Heart left ventricle (tissue), 16 donors: ENCODE data around the gene HCN2. TPM values are rescaled to one million over a fixed set of nuclear protein-coding genes. Genes with fewer than 3 reads are reported as not detected.

Experiments
- ATAC-seq, 4 donors: fragments of 200-7000 bp; cut with Tn5 transposase; one replicate each; pipeline ENCODE4 v1.9.1; 2020 to 2022; ENCODE audit warnings: moderate library complexity in 4 of 4, mild to moderate bottlenecking in 3 of 4, moderate number of reproducible peaks in 1 of 4
- DNase-seq, 5 donors: peaks; one replicate each; pipeline ENCODE4 v3.0.0-alpha.2; 2020
- H3K27ac ChIP-seq, 12 donors: fragments of 200-600 bp; sonication (generic) in 4 of 12; one replicate each; pipeline versions ENCODE4 v1.5.0 to v1.8.0; 2016 to 2022; ENCODE audit warnings: mild to moderate bottlenecking in 2 of 12
- H3K27me3 ChIP-seq, 9 donors: fragments of 200-600 bp; sonication (generic) in 2 of 9; one replicate each; pipeline versions ENCODE4 v1.5.1 to v1.8.0; 2016 to 2022; ENCODE audit warnings: mild to moderate bottlenecking in 3 of 9
- H3K36me3 ChIP-seq, 9 donors: fragments of 200-600 bp; sonication (generic) in 2 of 9; one replicate each; pipeline versions ENCODE4 v1.5.0 to v1.8.0; 2018 to 2022; ENCODE audit warnings: mild to moderate bottlenecking in 2 of 9
- H3K4me1 ChIP-seq, 12 donors: fragments of 200-600 bp; sonication (generic) in 4 of 12; one replicate each; pipeline versions ENCODE4 v1.5.0 to v1.8.0; 2016 to 2022; ENCODE audit warnings: mild to moderate bottlenecking in 3 of 12
- H3K4me3 ChIP-seq, 12 donors: fragments of 200-600 bp; sonication (generic) in 4 of 12; one replicate each; pipeline versions ENCODE4 v1.5.0 to v1.8.0; 2017 to 2022; ENCODE audit warnings: mild to moderate bottlenecking in 9 of 12, moderate library complexity in 4 of 12
- H3K9me3 ChIP-seq, 12 donors: fragments of 200-600 bp; sonication (generic) in 4 of 12; one replicate each; pipeline versions ENCODE4 v1.5.0 to v1.8.0; 2016 to 2022; ENCODE audit warnings: mild to moderate bottlenecking in 1 of 12
- CTCF ChIP-seq, 12 donors: fragments of 200-600 bp; sonication (generic) in 4 of 12; IDR thresholded peaks; one replicate each; pipeline versions ENCODE4 v1.5.0 to v1.8.0; 2018 to 2022; ENCODE audit warnings: antibody characterized with exemption in 12 of 12, mild to moderate bottlenecking in 5 of 12
- POLR2A ChIP-seq, 2 donors: fragments of 450-650 bp; IDR thresholded peaks; one replicate each; pipeline ENCODE4 v1.6.1; 2017; ENCODE audit warnings: antibody characterized with exemption in 2 of 2, mild to moderate bottlenecking in 2 of 2, moderate library complexity in 2 of 2
- WGBS, 4 donors: extraction: QIAGEN DNeasy Blood & Tissue Kit in 2 of 4; methylation state at CpG; one replicate each; pipeline versions ENCODE4 v1.1.5 to v1.1.7; 2013 to 2018; 5-methylcytosine and 5-hydroxymethylcytosine counted together
- intact Hi-C, 10 donors: fragments of 100-400 bp; cut with DNase I; formaldehyde crosslinking; loops; one replicate each; pipeline versions ENCODE4 v1.11.1 to v1.14.2; 2022
- polyA plus RNA-seq, 2 donors: library from polyadenylated mRNA; stranded (reverse); fragments of 200-250 nt; gene quantifications; one replicate each; pipeline ENCODE4 v1.2.3, GENCODE V29; 2013
- total RNA-seq, 9 donors: library from RNA; depleted of rRNA in 2 of 9; stranded (reverse); fragments of >200 nt in 2 of 9; fragmentation: NEBNext Ultra II Directional in 3 of 9; extraction: Animal tissue kit (Norgen Biotek cat#: 25700) in 3 of 9; gene quantifications; one replicate each; pipeline versions ENCODE4 v1.1.0 to v1.2.4, GENCODE V29; 2016 to 2023
- donor health status: ischemic (EF 13 %, LVEDD 7.1; RV severe dilation, severe dysfunction).
- donor health status: healthy with polysubstance abuse.
- donor health status: DM: no; HTN: yes; CAD: no.
- donor health status: DM: no; HTN: no; CAD: no.
- donor health status: ischemic (EF 25% LVEDD 6.9; RV normal size, moderate dysfunction).
- donor health status: ischemic (EF 25% LVEDD 5.7; RV mildly dilated, moderate dysfunction).
- donor health status: healthy.
- donor health status: DM: yes; HTN: yes; CAD: no.
- donor health status: ischemic (EF 35%, LVEDD 5.7; RV mildly dilated, moderate dysfunction).
- donor health status: nonischemic (EF 11% LVEDD 7.7; RV severe dilation, severe dysfunction).
- donor health status: DM: yes; HTN: yes; CAD: no.
- donor health status: PGD.
- donor health status: ischemic (EF 29% LVEDD 5.4; RV normal size, mild dysfunction).
- donor health status: nonischemic (EF 23%, LVEDD 6.1; RV moderate dilation, normal function).

Gene HCN2
- total and polyA plus RNA-seq, 11 donors: 4.1 to 27.4 (median 15.4) TPM

DNA sequence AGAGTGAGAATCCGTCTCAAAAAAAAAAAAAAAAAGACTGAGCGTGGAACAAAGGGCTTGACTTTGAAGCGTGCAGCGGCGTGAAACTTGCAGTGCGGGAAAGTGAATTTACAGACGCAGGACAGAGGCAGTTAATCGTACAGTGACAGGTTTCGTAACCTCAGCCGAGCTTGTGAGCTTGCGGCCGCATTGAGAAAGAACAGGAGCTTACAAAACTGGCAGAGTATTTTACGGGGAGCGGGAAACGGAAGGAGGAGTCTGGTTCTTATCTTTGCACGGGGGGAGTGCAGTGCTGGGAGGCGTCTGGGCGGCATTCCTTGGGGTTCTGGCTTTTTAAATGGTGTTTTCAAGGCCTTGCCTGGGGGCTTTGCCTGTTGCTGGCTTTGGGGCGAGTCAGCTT is 23.3 kb upstream of the HCN2 start:
- Histone ChIP-seq H3K27me3 (no peaks in the 10 kb centered on the region), H3K9me3 (no peaks in the 10 kb centered on the region), H3K36me3 (no peaks in the 10 kb centered on the region), H3K4me3 (peak overlapping the region in 2 of 12 donors; percentile 2 to 36), H3K27ac (peak overlapping the region in 4 of 12 donors; percentile 22 to 86 (median 42)), H3K4me1 (peaks cover 0 to 7% (median 6%) of the 10 kb centered on the region in 12 donors)
- DNase-seq: peak in 2 of 5 donors; percentile 26 to 36
- intact Hi-C loops: no loop called here
- TF ChIP-seq POLR2A (IDR thresholded peaks at IDR 0.05): no peak
- TF ChIP-seq CTCF (IDR thresholded peaks at IDR 0.05): no peak
- ATAC-seq: peak in 3 of 4 donors; percentile 27 to 72 (median 56)
- WGBS, 4 donors: 40 to 54% (median 45%) methylated on average over 18 to 19 of the region's 19 CpGs

- peak overlapping the region in 4 of 12 donors; percentile 22 to 86 (median 42) for H3K27ac ChIP-seq
- no peak for ATAC-seq
- intact Hi-C loops: no loop called here
- TF ChIP-seq POLR2A (IDR thresholded peaks at IDR 0.05): no peak
- no peak for TF ChIP-seq CTCF (IDR thresholded peaks at IDR 0.05)
- peak overlapping the region in 2 of 12 donors; percentile 2 to 36 for H3K4me3 ChIP-seq
- 70 to 76% (median 74%) methylated on average over 16 of the region's 16 CpGs for WGBS, 4 donors
- H3K36me3 ChIP-seq: no peaks in the 10 kb centered on the region
- DNase-seq: no peak
- H3K27me3 ChIP-seq: no peaks in the 10 kb centered on the region
- H3K4me1 ChIP-seq: peaks cover 0 to 11% (median 9%) of the 10 kb centered on the region in 12 donors
- no peaks in the 10 kb centered on the region for H3K9me3 ChIP-seq
Measured at GRCh38 chr19:566844-567243, 22.8 kb upstream of the HCN2 start.

DNA sequence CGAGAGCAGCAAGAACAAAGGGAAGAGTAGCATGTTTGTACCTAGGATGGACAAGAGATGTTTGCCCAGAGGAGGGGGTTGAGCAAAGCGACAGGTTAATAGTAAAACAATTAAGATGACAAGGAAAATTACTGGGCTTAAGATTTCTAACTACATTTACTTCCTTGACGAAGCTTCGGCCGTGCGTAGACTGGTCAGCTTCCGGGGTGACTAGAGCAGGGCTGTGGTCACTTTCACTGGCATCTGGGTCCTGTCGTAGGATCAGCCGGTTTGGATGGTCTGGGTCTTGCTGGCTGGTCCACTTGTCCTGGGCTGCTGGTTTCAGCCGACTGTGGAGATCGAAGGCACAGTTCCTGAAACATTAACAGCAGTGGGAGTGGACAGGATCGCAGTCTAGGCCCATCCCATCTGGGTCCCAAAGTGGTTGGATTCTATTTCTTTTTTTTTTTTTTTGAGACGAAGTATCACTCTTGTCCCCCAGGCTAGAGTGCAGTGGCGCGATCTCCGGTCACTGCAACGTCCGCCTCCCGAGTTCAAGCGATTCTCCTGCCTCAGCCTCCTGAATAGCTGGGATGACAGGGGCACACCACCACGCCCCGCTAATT is 22.3 kb upstream of the HCN2 start:
- H3K4me3 ChIP-seq: peak overlapping the region in 1 of 12 donors; percentile 36
- TF ChIP-seq CTCF (IDR thresholded peaks at IDR 0.05) (no peak), POLR2A (IDR thresholded peaks at IDR 0.05) (no peak)
- DNase-seq (no peak), ATAC-seq (no peak)
- H3K4me1 ChIP-seq: peaks cover 0 to 13% (median 10%) of the 10 kb centered on the region in 12 donors
- intact Hi-C loops: no loop called here
- H3K9me3 ChIP-seq: no peaks in the 10 kb centered on the region
- H3K27me3 ChIP-seq: no peaks in the 10 kb centered on the region
- WGBS, 4 donors: 92 to 95% (median 93%) methylated on average over 22 of the region's 22 CpGs
- peak overlapping the region in 2 of 12 donors; percentile 60 to 86 for H3K27ac ChIP-seq
- no peaks in the 10 kb centered on the region for H3K36me3 ChIP-seq

DNA sequence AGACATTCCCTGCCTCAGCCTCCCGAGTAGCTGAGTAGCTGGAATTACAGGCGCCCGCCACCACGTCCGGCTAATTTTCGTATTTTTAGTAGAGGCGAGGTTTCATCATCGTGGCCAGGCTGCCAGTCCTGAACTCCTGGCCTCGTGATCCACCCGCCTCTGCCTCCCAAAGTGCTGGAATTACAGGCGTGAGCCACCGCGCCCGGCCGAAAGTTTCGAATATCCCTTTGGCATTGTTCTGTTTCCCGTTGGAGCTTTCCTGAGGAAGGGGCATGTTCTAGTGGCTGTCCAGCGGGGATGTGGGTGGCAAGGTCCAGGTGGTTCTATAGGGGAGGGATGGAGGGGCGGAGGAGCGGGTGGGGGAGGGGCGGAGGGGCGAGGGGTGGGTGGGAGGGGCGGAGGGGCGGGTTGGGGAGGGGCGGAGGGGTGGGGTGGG is 19.4 kb upstream of the HCN2 start:
- peaks cover 0 to 4% (median 0%) of the 10 kb centered on the region in 9 donors for H3K36me3 ChIP-seq
- no peak overlapping the region for H3K27ac ChIP-seq
- TF ChIP-seq CTCF (IDR thresholded peaks at IDR 0.05) (no peak), POLR2A (IDR thresholded peaks at IDR 0.05) (no peak)
- peaks cover 0 to 35% (median 26%) of the 10 kb centered on the region in 12 donors for H3K4me1 ChIP-seq
- intact Hi-C loops: loop anchor here in 4 of 10 donors (5.0 kb wide), 1 partner anchor 38 kb away; the partner anchor contains the start of gene CDC34 (in 4 of the 4)
- no peak for ATAC-seq
- WGBS, 4 donors: 73 to 91% (median 80%) methylated on average over 16 to 22 of the region's 25 CpGs
- H3K27me3 ChIP-seq: no peaks in the 10 kb centered on the region
- H3K9me3 ChIP-seq: no peaks in the 10 kb centered on the region
- DNase-seq: peak in 1 of 5 donors; percentile 50
- H3K4me3 ChIP-seq: no peak overlapping the region
